ENCODE results near the gene SEMA5B. TPM values are rescaled to one million over a fixed set of nuclear protein-coding genes. Genes with fewer than 3 reads are reported as not detected.

SEMA5B gene
- total and polyA plus RNA-seq, 2 experiments from 2014 or later: 8.0 to 26.8 TPM

- no peaks in the 10 kb centered on the region; the same call in 2 of the 3 replicates for H3K36me3 Mint-ChIP-seq (ENCODE audit: low read depth)
- no peaks in the 10 kb centered on the region for H3K36me3 ChIP-seq (ENCODE audit: insufficient read depth)
- ATAC-seq: no peak
- no peak overlapping the region for H2AFZ ChIP-seq
- peak overlapping the region; percentile 0; the same call in 1 of the 2 replicates for H3K27ac ChIP-seq (ENCODE audit: low read depth)
- no peak overlapping the region for H3K4me3 Mint-ChIP-seq
- H3K27me3 Mint-ChIP-seq (ENCODE audit: insufficient read depth, low read depth, poor library complexity): peaks cover 20% of the 10 kb centered on the region
- no peaks in the 10 kb centered on the region for H4K20me1 ChIP-seq (replicated peaks; ENCODE audit: insufficient read depth)
- peaks cover 75% of the 10 kb centered on the region for H3K4me1 ChIP-seq (ENCODE audit: insufficient read depth)
- no peak overlapping the region for H3K4me3 ChIP-seq
- peak overlapping the region; percentile 63; the same call in 1 of the 2 replicates for H3K4me2 ChIP-seq
- H3K9me2 ChIP-seq (ENCODE audit: insufficient read depth): no peaks in the 10 kb centered on the region
- H3K9me3 Mint-ChIP-seq: no peaks in the 10 kb centered on the region
- no peak overlapping the region for H3K27ac Mint-ChIP-seq
- no peaks in the 10 kb centered on the region for H3K27me3 ChIP-seq (ENCODE audit: insufficient read depth)
- H3F3A ChIP-seq (replicated peaks; ENCODE audit: low read depth): peaks cover 13% of the 10 kb centered on the region
- DNase-seq (ENCODE audit: low spot score): no peak
- no peaks in the 10 kb centered on the region for H3K79me2 ChIP-seq (replicated peaks; ENCODE audit: insufficient read depth)
- TF ChIP-seq, protein P1, sequence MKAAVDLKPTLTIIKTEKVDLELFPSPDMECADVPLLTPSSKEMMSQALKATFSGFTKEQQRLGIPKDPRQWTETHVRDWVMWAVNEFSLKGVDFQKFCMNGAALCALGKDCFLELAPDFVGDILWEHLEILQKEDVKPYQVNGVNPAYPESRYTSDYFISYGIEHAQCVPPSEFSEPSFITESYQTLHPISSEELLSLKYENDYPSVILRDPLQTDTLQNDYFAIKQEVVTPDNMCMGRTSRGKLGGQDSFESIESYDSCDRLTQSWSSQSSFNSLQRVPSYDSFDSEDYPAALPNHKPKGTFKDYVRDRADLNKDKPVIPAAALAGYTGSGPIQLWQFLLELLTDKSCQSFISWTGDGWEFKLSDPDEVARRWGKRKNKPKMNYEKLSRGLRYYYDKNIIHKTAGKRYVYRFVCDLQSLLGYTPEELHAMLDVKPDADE (IDR thresholded peaks at IDR 0.05): no peak
- TF ChIP-seq, protein P2, sequence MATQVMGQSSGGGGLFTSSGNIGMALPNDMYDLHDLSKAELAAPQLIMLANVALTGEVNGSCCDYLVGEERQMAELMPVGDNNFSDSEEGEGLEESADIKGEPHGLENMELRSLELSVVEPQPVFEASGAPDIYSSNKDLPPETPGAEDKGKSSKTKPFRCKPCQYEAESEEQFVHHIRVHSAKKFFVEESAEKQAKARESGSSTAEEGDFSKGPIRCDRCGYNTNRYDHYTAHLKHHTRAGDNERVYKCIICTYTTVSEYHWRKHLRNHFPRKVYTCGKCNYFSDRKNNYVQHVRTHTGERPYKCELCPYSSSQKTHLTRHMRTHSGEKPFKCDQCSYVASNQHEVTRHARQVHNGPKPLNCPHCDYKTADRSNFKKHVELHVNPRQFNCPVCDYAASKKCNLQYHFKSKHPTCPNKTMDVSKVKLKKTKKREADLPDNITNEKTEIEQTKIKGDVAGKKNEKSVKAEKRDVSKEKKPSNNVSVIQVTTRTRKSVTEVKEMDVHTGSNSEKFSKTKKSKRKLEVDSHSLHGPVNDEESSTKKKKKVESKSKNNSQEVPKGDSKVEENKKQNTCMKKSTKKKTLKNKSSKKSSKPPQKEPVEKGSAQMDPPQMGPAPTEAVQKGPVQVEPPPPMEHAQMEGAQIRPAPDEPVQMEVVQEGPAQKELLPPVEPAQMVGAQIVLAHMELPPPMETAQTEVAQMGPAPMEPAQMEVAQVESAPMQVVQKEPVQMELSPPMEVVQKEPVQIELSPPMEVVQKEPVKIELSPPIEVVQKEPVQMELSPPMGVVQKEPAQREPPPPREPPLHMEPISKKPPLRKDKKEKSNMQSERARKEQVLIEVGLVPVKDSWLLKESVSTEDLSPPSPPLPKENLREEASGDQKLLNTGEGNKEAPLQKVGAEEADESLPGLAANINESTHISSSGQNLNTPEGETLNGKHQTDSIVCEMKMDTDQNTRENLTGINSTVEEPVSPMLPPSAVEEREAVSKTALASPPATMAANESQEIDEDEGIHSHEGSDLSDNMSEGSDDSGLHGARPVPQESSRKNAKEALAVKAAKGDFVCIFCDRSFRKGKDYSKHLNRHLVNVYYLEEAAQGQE (IDR thresholded peaks at IDR 0.05; ENCODE audit: unreplicated experiment): no peak
- TF ChIP-seq POLR2AphosphoS5 (IDR thresholded peaks at IDR 0.05; ENCODE audit: low read depth) (no peak), NANOG (IDR thresholded peaks at IDR 0.05; ENCODE audit: borderline replicate concordance) (no peak), EZH2 (IDR thresholded peaks at IDR 0.05; ENCODE audit: low read depth, unreplicated experiment) (no peak), ZNF462 (CRISPR knock-in tag; IDR thresholded peaks at IDR 0.05) (no peak), EZH2phosphoT487 (IDR thresholded peaks at IDR 0.05; ENCODE audit: unreplicated experiment) (no peak), STAT1 (IDR thresholded peaks at IDR 0.05; ENCODE audit: unreplicated experiment) (no peak), ZNF331 (CRISPR knock-in tag; IDR thresholded peaks at IDR 0.05; ENCODE audit: low read depth) (no peak), JUNB (IDR thresholded peaks at IDR 0.05; ENCODE audit: unreplicated experiment) (no peak), CREB1 (CRISPR knock-in tag; IDR thresholded peaks at IDR 0.05; ENCODE audit: low read depth) (no peak), ZNF114 (CRISPR knock-in tag; IDR thresholded peaks at IDR 0.05) (no peak)
- TF ChIP-seq, protein P3, sequence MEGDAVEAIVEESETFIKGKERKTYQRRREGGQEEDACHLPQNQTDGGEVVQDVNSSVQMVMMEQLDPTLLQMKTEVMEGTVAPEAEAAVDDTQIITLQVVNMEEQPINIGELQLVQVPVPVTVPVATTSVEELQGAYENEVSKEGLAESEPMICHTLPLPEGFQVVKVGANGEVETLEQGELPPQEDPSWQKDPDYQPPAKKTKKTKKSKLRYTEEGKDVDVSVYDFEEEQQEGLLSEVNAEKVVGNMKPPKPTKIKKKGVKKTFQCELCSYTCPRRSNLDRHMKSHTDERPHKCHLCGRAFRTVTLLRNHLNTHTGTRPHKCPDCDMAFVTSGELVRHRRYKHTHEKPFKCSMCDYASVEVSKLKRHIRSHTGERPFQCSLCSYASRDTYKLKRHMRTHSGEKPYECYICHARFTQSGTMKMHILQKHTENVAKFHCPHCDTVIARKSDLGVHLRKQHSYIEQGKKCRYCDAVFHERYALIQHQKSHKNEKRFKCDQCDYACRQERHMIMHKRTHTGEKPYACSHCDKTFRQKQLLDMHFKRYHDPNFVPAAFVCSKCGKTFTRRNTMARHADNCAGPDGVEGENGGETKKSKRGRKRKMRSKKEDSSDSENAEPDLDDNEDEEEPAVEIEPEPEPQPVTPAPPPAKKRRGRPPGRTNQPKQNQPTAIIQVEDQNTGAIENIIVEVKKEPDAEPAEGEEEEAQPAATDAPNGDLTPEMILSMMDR (conservative IDR thresholded peaks at IDR 0.05; ENCODE audit: low read depth in 2 of 2): no peak
- H3K4me1 Mint-ChIP-seq: peaks cover 79% of the 10 kb centered on the region
These were observed 42.9 kb downstream of the SEMA5B start for GRCh38 chr3:122984650-122985049.
